Pulmonary artery endothelial cell (primary cell): Measurements from ENCODE around the gene HEXIM1. TPM values are rescaled to one million over a fixed set of nuclear protein-coding genes. Genes with fewer than 3 reads are reported as not detected.
A peak's percentile ranks its signal among the peaks of the same experiment; 100 is the strongest.

Experiments used
- DNase-seq: peaks from one replicate; pipeline ENCODE4 v3.0.0-alpha.2; 2011; ENCODE audit warnings: low read depth, low spot score
- total RNA-seq: library from RNA; depleted of rRNA; stranded (reverse); fragments of >200 nt; gene quantifications from 2 replicates; pipeline ENCODE4 v1.2.3, GENCODE V29; 2014

HEXIM1 gene
- total RNA-seq, 1 donor from 2014 or later, result 9.8 TPM

- no peak for DNase-seq
These were observed 23.3 kb downstream of the HEXIM1 start for GRCh38 chr17:45171338-45172231.

GRCh38 chr17:45172232-45172540 lies 23.9 kb downstream of the HEXIM1 start:
- no peak for DNase-seq

GRCh38 chr17:45172541-45173286 lies 24.4 kb downstream of the HEXIM1 start:
- DNase-seq, result no peak

- DNase-seq, result no peak
These were observed 27.5 kb downstream of the HEXIM1 start for GRCh38 chr17:45175759-45176115.

GRCh38 chr17:45177563-45177962 lies 29.3 kb downstream of the HEXIM1 start:
- DNase-seq, result no peak

- DNase-seq, result no peak
These were observed 35.9 kb downstream of the HEXIM1 start for GRCh38 chr17:45184144-45184543.

- no peak for DNase-seq
These were observed 38.6 kb downstream of the HEXIM1 start for GRCh38 chr17:45186801-45187354.

- DNase-seq, result no peak
These were observed 40.7 kb downstream of the HEXIM1 start for GRCh38 chr17:45189009-45189408.

- no peak for DNase-seq
These were observed 42.4 kb downstream of the HEXIM1 start for GRCh38 chr17:45190503-45191255.

GRCh38 chr17:45195424-45195823 lies 47.1 kb downstream of the HEXIM1 start:
- DNase-seq, result no peak

GRCh38 chr17:45197108-45197507 lies 48.8 kb downstream of the HEXIM1 start:
- no peak for DNase-seq

GRCh38 chr17:45197555-45198334 lies 49.5 kb downstream of the HEXIM1 start:
- DNase-seq, result peak; percentile 45

- DNase-seq, result no peak
These were observed 52.4 kb downstream of the HEXIM1 start for GRCh38 chr17:45200701-45201100.

- DNase-seq, result no peak
These were observed 53.2 kb downstream of the HEXIM1 start for GRCh38 chr17:45201457-45201856.

Other genes starting within 250 kb of the HEXIM1 start
- 226 and 278 TPM in 2 replicates for gene EFTUD2, start 249.0 kb upstream of the HEXIM1 start, total RNA-seq
- 0.35 and 0.53 TPM in 2 replicates for gene GFAP, start 233.0 kb upstream of the HEXIM1 start, total RNA-seq
- 3.4 and 6.5 TPM in 2 replicates for gene KIF18B, start 200.7 kb upstream of the HEXIM1 start, total RNA-seq
- 0.11 and 0.20 TPM in 2 replicates for gene C1QL1, start 180.2 kb upstream of the HEXIM1 start, total RNA-seq
- 20.9 and 34.8 TPM in 2 replicates for gene DCAKD, start 96.8 kb upstream of the HEXIM1 start, total RNA-seq
- 74.8 and 86.0 TPM in 2 replicates for gene NMT1, start 87.2 kb upstream of the HEXIM1 start, total RNA-seq
- gene PLCD3, start 16.0 kb upstream of the HEXIM1 start, total RNA-seq, result 10.5 and 13.7 TPM in 2 replicates
- 4.4 and 5.5 TPM in 2 replicates for gene ACBD4, start 12.8 kb upstream of the HEXIM1 start, total RNA-seq
- 3.0 and 4.4 TPM in 2 replicates for gene HEXIM2, start 13.4 kb downstream of the HEXIM1 start, total RNA-seq
- gene FMNL1, start 73.4 kb downstream of the HEXIM1 start, total RNA-seq, result 0.63 and 1.1 TPM in 2 replicates
- gene SPATA32, start 113.6 kb downstream of the HEXIM1 start, total RNA-seq, result not detected in 2 replicates
- gene MAP3K14, start 168.5 kb downstream of the HEXIM1 start, total RNA-seq, result 2.0 and 3.2 TPM in 2 replicates